Heart right ventricle (tissue), 16 donors: ENCODE data around the gene CTCFL. TPM values are rescaled to one million over a fixed set of nuclear protein-coding genes. Genes with fewer than 3 reads are reported as not detected.

ENCODE experiments used
- ATAC-seq, 8 donors: fragments of 200-7000 bp; cut with Tn5 transposase; one replicate each; pipeline ENCODE4 v1.9.1; 2020; ENCODE audit warnings: mild to moderate bottlenecking in 8 of 8, moderate library complexity in 8 of 8, moderate number of reproducible peaks in 1 of 8
- DNase-seq, 2 donors: peaks; one replicate each; pipeline ENCODE4 v3.0.0-alpha.2; 2020
- H3K27ac ChIP-seq, 10 donors: fragments of 200-600 bp; sonication (generic) in 2 of 10; one replicate each; pipeline versions ENCODE4 v1.5.0 to v1.8.0; 2020 to 2022; ENCODE audit warnings: mild to moderate bottlenecking in 3 of 10
- H3K27me3 ChIP-seq, 7 donors: fragments of 200-600 bp; one replicate each; pipeline ENCODE4 v1.8.0; 2021 to 2022; ENCODE audit warnings: mild to moderate bottlenecking in 2 of 7
- H3K36me3 ChIP-seq, 9 donors: fragments of 200-600 bp; sonication (generic) in 1 of 9; one replicate each; pipeline versions ENCODE4 v1.5.0 to v1.8.0; 2020 to 2022; ENCODE audit warnings: mild to moderate bottlenecking in 2 of 9
- H3K4me1 ChIP-seq, 9 donors: fragments of 200-600 bp; sonication (generic) in 1 of 9; one replicate each; pipeline versions ENCODE4 v1.5.0 to v1.8.0; 2020 to 2022; ENCODE audit warnings: mild to moderate bottlenecking in 4 of 9
- H3K4me3 ChIP-seq, 10 donors: fragments of 200-600 bp; sonication (generic) in 2 of 10; one replicate each; pipeline versions ENCODE4 v1.5.0 to v1.8.0; 2020 to 2022; ENCODE audit warnings: mild to moderate bottlenecking in 7 of 10, moderate library complexity in 2 of 10
- H3K9me3 ChIP-seq, 11 donors: fragments of 200-600 bp in 10 of 11; sonication (generic) in 2 of 11; one replicate each; pipeline versions ENCODE4 v1.5.0 to v1.8.0; 2013 to 2022; ENCODE audit warnings: mild to moderate bottlenecking in 2 of 11, control low read depth in 1 of 11, moderate library complexity in 1 of 11
- CTCF ChIP-seq, 9 donors: fragments of 200-600 bp; sonication (generic) in 2 of 9; IDR thresholded peaks; one replicate each; pipeline versions ENCODE4 v1.5.0 to v1.8.0; 2021 to 2022; ENCODE audit warnings: antibody characterized with exemption in 9 of 9, mild to moderate bottlenecking in 5 of 9, moderate library complexity in 1 of 9
- WGBS, 2 donors: extraction: QIAGEN DNeasy Blood & Tissue Kit; methylation state at CpG; one replicate each; pipeline ENCODE4 v1.1.7; 2013; ENCODE audit warnings: inconsistent platforms in 1 of 2; 5-methylcytosine and 5-hydroxymethylcytosine counted together
- intact Hi-C, 10 donors: fragments of 100-400 bp; cut with DNase I; formaldehyde crosslinking; loops; one replicate each; pipeline versions ENCODE4 v1.11.1 to v1.14.2; 2022
- polyA plus RNA-seq, 2 donors: library from polyadenylated mRNA; stranded (reverse); fragments of 200-250 nt; gene quantifications; one replicate each; pipeline ENCODE4 v1.2.3, GENCODE V29; 2013
- total RNA-seq, 10 donors: library from RNA; stranded (reverse); fragmentation: NEBNext Ultra II Directional in 3 of 10; extraction: Animal tissue kit (Norgen Biotek cat#: 25700) in 3 of 10; gene quantifications; one replicate each; pipeline versions ENCODE4 v1.2.1 to v1.2.4, GENCODE V29; 2021 to 2023
- donor health status: Arrhythmogenic right ventricular cardiomyopathy.
- donor health status: ischemic (EF 13 %, LVEDD 7.1; RV severe dilation, severe dysfunction).
- donor health status: healthy with polysubstance abuse.
- donor health status: DM: no; HTN: yes; CAD: no.
- donor health status: DM: no; HTN: no; CAD: no.
- donor health status: ischemic (EF 25% LVEDD 6.9; RV normal size, moderate dysfunction).
- donor health status: ischemic (EF 25% LVEDD 5.7; RV mildly dilated, moderate dysfunction).
- donor health status: healthy.
- donor health status: DM: yes; HTN: yes; CAD: no.
- donor health status: Ischemic cardiomyopathy.
- donor health status: ischemic (EF 35%, LVEDD 5.7; RV mildly dilated, moderate dysfunction).
- donor health status: nonischemic (EF 11% LVEDD 7.7; RV severe dilation, severe dysfunction).
- donor health status: DM: yes; HTN: yes; CAD: no.
- donor health status: PGD.
- donor health status: ischemic (EF 29% LVEDD 5.4; RV normal size, mild dysfunction).
- donor health status: nonischemic (EF 23%, LVEDD 6.1; RV moderate dilation, normal function).

Gene CTCFL
- total and polyA plus RNA-seq, 12 donors, result not detected

- intact Hi-C loops, result no loop called here
- no peak for ATAC-seq
- Histone ChIP-seq H3K9me3 (no peaks in the 10 kb centered on the region), H3K4me3 (no peak overlapping the region), H3K27ac (no peak overlapping the region), H3K4me1 (no peaks in the 10 kb centered on the region), H3K36me3 (no peaks in the 10 kb centered on the region), H3K27me3 (peaks cover 0 to 59% (median 30%) of the 10 kb centered on the region in 7 donors)
- no peak for DNase-seq
- no peak for TF ChIP-seq CTCF (IDR thresholded peaks at IDR 0.05)
- 91 to 92% methylated on average over 6 of the region's 6 CpGs for WGBS, 2 donors
These were observed 27.5 kb upstream of the CTCFL start for GRCh38 chr20:57552471-57552870.

DNA sequence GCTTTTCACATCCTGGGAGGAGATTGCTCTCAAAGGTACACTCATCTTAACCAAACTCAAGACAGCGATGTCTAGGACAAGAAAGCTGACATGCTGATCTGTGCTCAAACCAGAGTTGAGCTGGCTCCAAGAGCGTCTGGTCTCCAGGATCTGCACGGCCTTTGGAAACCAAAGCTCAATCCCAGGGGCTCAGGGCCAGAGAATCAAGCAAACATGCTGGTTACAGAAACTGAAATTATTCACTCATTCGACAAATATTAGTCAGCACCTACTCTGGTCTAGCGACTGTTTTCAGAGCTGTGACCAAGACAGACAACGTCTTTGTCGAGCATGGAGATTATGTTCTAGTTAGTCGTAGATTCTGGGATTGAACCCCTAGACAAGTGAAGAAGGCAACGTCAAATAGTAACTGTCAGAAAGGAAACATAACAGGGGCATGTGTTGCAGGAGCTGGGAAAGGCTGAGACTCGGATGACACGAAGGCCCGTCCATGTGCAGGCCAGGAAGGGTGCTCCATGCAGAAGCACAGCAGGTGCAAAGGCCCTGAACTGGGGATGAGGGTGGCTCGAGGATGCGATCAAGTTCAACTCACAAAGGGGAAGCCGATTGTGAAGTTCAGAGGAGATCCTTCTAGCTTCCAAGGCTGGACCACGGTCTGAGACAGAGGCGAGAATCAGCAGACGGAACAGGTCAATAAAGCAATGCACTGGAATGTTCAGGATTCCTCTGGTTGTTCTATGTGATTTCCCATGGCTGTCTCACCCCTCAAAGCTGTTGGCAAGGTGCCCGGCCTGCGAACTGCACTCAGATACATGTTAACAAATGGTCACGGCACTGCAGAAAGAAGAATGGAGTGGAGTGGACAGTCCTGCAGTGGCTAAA, 23.5 kb upstream of the CTCFL start:
- Histone ChIP-seq H3K27ac (no peak overlapping the region), H3K4me1 (peaks cover 0 to 4% (median 0%) of the 10 kb centered on the region in 9 donors), H3K36me3 (no peaks in the 10 kb centered on the region), H3K4me3 (no peak overlapping the region), H3K9me3 (no peaks in the 10 kb centered on the region), H3K27me3 (peaks cover 0 to 40% (median 26%) of the 10 kb centered on the region in 7 donors)
- intact Hi-C loops, result no loop called here
- DNase-seq (peak in 1 of 2 donors; percentile 27), ATAC-seq (no peak)
- WGBS, 2 donors, result 80 to 84% methylated on average over 21 of the region's 21 CpGs
- no peak for TF ChIP-seq CTCF (IDR thresholded peaks at IDR 0.05)

DNA sequence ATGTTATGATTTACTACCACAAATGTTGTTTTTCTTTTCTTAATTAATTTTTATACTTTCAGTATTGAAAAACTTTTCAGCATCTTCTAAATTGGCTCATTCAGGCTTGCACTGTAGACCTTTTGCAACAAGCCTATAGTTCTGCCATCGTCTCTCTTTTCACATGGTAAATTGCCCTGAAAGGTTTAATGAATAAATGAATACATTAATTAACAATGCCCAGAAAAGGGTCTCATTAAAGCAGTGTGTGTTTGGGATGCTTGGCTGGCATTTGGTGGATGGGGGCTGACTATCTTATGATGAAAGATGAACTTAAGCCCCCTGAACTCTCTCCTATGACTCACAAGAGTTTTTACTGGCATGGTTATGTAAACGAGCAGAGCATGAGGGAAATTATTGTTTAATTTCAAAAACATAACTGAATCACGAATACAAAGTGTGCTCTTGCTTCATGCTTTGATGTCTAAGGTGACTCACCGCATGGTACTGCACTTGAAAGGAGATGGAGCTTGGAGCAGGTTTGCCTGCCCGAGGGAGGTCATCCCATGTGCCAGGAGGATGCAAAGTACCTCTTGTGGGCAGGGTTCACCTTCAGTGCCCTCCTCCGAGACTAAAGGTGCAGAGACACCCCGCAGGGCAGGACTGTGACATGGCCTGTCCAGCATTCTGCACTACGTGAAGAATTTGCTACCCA, 22.2 kb upstream of the CTCFL start:
- DNase-seq (no peak), ATAC-seq (no peak)
- Histone ChIP-seq H3K9me3 (no peaks in the 10 kb centered on the region), H3K4me1 (peaks cover 0 to 4% (median 0%) of the 10 kb centered on the region in 9 donors), H3K36me3 (no peaks in the 10 kb centered on the region), H3K4me3 (no peak overlapping the region), H3K27me3 (peaks cover 0 to 40% (median 28%) of the 10 kb centered on the region in 7 donors), H3K27ac (no peak overlapping the region)
- intact Hi-C loops, result no loop called here
- 83 to 88% methylated on average over 8 of the region's 8 CpGs for WGBS, 2 donors
- no peak for TF ChIP-seq CTCF (IDR thresholded peaks at IDR 0.05)

DNA sequence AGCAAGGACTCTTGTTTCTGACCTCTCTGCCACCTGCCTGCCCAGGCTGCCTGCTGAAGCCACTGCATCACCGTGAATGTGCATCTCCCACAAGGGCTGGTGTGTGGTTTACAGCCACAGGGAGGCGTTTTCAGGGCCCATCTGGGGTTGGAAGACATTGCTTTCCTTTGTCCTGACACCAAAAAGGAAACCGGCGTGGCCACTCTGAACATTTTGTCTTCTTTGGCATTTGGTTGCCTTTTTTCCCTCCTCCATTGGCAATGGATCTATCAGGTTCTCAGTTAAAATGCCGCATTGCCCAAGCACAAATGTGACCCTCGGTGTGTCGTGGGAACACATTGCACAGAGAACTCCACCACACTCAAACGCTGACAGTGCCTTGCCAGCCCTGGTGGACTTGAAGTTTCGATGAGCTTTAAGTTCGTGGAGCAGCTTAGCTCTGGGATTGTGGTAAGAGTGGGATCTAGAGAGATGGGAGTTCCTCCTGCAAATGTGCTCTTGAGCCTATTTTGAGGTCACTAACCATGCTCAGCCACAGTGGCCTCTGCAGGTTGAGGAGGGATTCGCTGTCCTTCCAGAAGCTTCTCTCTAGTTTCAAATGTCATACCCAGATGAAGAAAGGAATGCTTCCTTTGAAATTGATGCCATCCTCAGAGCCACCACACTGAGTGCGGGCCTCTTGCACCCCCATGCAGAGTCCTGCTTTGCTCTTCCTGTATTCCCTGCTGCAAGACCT, 21.2 kb upstream of the CTCFL start:
- TF ChIP-seq CTCF (IDR thresholded peaks at IDR 0.05), result no peak
- no peaks in the 10 kb centered on the region for H3K36me3 ChIP-seq
- no peak overlapping the region for H3K27ac ChIP-seq
- WGBS, 2 donors, result 91 to 92% methylated on average over 12 of the region's 12 CpGs
- peak in 1 of 8 donors; percentile 59 for ATAC-seq
- no peaks in the 10 kb centered on the region for H3K9me3 ChIP-seq
- intact Hi-C loops, result no loop called here
- H3K4me3 ChIP-seq, result no peak overlapping the region
- peaks cover 0 to 4% (median 0%) of the 10 kb centered on the region in 9 donors for H3K4me1 ChIP-seq
- peaks cover 0 to 40% (median 22%) of the 10 kb centered on the region in 7 donors for H3K27me3 ChIP-seq
- DNase-seq, result no peak
